ENCODE results near the gene FAM53B.
"Not testable (repeated sequence)": the region's sequence is repeated elsewhere in the genome, so short reads cannot be mapped to it uniquely, and the experiment has no call there.

Gene FAM53B

DNA sequence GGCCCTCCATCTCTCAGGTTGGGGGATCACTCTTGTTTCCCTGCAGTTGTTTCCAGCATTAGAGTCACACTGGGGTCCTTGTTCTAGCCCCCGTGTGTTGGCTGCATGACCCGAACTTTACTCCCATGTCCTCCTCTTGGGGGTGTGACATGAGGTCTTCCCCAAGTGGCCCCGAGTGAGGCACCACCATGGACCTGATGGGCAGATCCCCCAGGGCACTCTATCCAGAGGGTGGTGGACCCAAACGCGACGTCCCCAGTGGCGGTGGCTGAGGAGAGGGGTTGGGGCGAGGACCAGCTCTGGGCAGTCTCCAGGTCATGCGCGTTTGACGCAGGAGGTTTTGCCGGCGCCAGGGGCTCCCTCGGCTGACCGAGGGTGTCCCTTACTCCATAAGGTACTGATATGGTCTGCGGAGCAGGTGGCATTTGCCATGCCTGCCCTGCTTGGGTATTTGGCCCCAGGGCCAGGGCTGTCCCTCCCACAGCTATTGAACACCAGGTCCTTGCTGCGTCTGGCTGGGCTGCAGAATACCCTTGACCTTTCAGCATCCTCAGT is 150.7 kb downstream of the FAM53B start:
- in situ Hi-C loops (cut with HindIII; ENCODE audit: low pct_unique_long_range_greater_than_20kb, low sequenced_read_pairs): no loop called here
- TF ChIP-seq JUND (IDR thresholded peaks at IDR 0.05; ENCODE audit: low read depth): no peak
- DNase-seq (ENCODE audit: low read depth in 1 of 2, low spot score in 1 of 2): no peak

GRCh38 chr10:124592736-124593430 is 151.3 kb downstream of the FAM53B start:
- in situ Hi-C loops (cut with HindIII; ENCODE audit: low pct_unique_long_range_greater_than_20kb, low sequenced_read_pairs): no loop called here
- DNase-seq (ENCODE audit: low read depth in 1 of 2, low spot score in 1 of 2): no peak

GRCh38 chr10:124592101-124592500 is 152.1 kb downstream of the FAM53B start:
- in situ Hi-C loops (cut with HindIII; ENCODE audit: low pct_unique_long_range_greater_than_20kb, low sequenced_read_pairs): no loop called here
- TF ChIP-seq JUND (IDR thresholded peaks at IDR 0.05; ENCODE audit: low read depth): no peak
- DNase-seq (ENCODE audit: low read depth in 1 of 2, low spot score in 1 of 2): no peak

More at GRCh38 chr10:124592736-124593430, 151.3 kb downstream of the FAM53B start:
- TF ChIP-seq JUND (IDR thresholded peaks at IDR 0.05; ENCODE audit: low read depth): no peak

GRCh38 chr10:124591123-124591495 is 153.1 kb downstream of the FAM53B start:
- no peak for TF ChIP-seq JUND (IDR thresholded peaks at IDR 0.05; ENCODE audit: low read depth)
- no peak for DNase-seq (ENCODE audit: low read depth in 1 of 2, low spot score in 1 of 2)
- in situ Hi-C loops (cut with HindIII; ENCODE audit: low pct_unique_long_range_greater_than_20kb, low sequenced_read_pairs): no loop called here

GRCh38 chr10:124590216-124591122 is 153.7 kb downstream of the FAM53B start:
- no peak for TF ChIP-seq JUND (IDR thresholded peaks at IDR 0.05; ENCODE audit: low read depth)
- in situ Hi-C loops (cut with HindIII; ENCODE audit: low pct_unique_long_range_greater_than_20kb, low sequenced_read_pairs): no loop called here
- no peak for DNase-seq (ENCODE audit: low read depth in 1 of 2, low spot score in 1 of 2)

GRCh38 chr10:124589491-124590041 is 154.6 kb downstream of the FAM53B start:
- DNase-seq (ENCODE audit: low read depth in 1 of 2, low spot score in 1 of 2): no peak
- in situ Hi-C loops (cut with HindIII; ENCODE audit: low pct_unique_long_range_greater_than_20kb, low sequenced_read_pairs): no loop called here
- no peak for TF ChIP-seq JUND (IDR thresholded peaks at IDR 0.05; ENCODE audit: low read depth)

DNA sequence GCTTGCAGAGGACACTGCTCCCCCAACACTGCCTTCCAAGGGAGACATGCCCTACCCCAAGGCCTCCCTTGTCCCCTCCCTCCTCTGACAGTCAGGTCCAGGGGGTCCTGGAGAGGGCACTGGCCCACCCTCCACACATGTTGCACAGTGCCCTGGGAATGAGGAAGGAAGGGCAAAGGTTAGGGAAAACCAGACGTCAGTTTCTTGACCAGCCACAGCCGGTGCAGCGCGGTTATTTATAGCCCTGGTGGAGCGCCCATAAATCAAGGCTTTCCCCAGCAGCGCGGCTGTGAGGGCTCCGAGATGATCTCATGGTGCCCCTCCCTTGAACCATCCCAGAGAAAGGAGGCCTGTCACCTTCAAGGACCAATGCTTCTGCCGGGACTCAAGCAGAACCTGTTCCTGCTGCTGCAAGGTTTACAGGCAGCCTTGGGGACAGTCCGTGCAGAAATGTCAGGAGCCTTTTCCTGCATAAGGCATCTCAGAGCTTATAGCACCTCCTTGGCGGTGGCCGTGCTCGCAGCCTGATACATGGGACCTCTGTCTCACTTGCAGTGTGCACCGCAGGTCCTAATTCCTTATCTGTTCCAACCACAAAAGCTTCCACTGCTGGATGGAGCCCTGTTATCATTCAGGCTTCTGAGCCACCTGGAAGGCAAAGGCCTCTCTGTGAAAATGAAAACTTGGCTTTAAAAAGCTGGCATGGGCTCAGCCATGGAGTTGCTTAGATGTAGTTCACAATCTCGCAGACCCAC is 155.3 kb downstream of the FAM53B start:
- no peak for DNase-seq (ENCODE audit: low read depth in 1 of 2, low spot score in 1 of 2)
- TF ChIP-seq JUND (IDR thresholded peaks at IDR 0.05; ENCODE audit: low read depth): no peak
- in situ Hi-C loops (cut with HindIII; ENCODE audit: low pct_unique_long_range_greater_than_20kb, low sequenced_read_pairs): no loop called here

- DNase-seq (ENCODE audit: low read depth in 1 of 2, low spot score in 1 of 2); in situ Hi-C loops (cut with HindIII; ENCODE audit: low pct_unique_long_range_greater_than_20kb, low sequenced_read_pairs): not testable (repeated sequence)
These were observed 155.8 kb downstream of the FAM53B start for GRCh38 chr10:124588341-124588735.

GRCh38 chr10:124587811-124588211 is 156.4 kb downstream of the FAM53B start:
- DNase-seq (ENCODE audit: low read depth in 1 of 2, low spot score in 1 of 2): no peak
- no peak for TF ChIP-seq JUND (IDR thresholded peaks at IDR 0.05; ENCODE audit: low read depth)
- in situ Hi-C loops (cut with HindIII; ENCODE audit: low pct_unique_long_range_greater_than_20kb, low sequenced_read_pairs): no loop called here

DNA sequence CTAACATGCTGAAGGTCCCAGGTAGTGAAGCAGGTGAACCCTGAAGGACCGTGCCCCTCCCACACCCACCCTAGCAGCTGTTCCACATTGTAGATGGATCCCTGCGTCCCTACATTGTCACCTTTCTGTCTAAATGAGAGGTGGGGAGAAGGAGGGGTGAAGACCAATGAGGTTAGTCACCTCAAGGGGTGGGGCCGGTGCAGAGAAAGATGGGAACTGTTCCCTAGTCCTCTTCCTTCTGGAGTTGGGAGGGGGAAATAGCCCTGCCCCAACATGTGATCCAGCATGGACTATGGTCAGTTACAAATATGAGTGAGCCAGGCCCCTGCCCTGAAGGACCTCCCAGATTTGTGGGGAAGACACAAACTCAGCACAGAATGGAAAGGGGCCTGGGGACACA is 158.0 kb downstream of the FAM53B start:
- no peak for TF ChIP-seq JUND (IDR thresholded peaks at IDR 0.05; ENCODE audit: low read depth)
- in situ Hi-C loops (cut with HindIII; ENCODE audit: low pct_unique_long_range_greater_than_20kb, low sequenced_read_pairs): no loop called here
- no peak for DNase-seq (ENCODE audit: low read depth in 1 of 2, low spot score in 1 of 2)

DNA sequence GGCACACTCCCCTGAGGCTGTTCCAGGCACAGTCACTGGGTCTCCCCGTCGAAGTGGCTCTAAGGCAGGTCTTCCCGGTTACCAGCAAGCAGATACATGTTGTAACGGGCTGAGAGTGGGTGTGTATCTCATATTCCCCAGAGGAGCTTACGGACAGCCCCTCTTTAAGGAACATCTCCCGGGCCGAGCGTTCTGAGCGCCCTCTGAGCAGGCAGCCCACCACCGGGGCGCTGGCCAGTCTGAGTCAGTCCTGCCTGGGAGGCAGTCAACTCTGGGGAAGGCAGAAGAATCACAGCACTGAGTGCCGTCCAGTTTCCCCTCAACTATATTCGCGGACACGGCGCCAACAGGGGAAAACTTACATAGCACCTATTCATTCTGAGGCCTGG is 165.2 kb downstream of the FAM53B start:
- DNase-seq (ENCODE audit: low read depth in 1 of 2, low spot score in 1 of 2): no peak
- in situ Hi-C loops (cut with HindIII; ENCODE audit: low pct_unique_long_range_greater_than_20kb, low sequenced_read_pairs): no loop called here
- no peak for TF ChIP-seq JUND (IDR thresholded peaks at IDR 0.05; ENCODE audit: low read depth)
